K562 (cell line): ENCODE measurements around the gene YOD1. TPM values are rescaled to one million over a fixed set of nuclear protein-coding genes. Genes with fewer than 3 reads are reported as not detected.

Experiments used
- EP400 ChIP-seq: fragments of 450-650 bp; IDR thresholded peaks from 2 replicates; pipeline ENCODE4 v1.6.1; 2017; ENCODE audit warnings: antibody characterized with exemption, mild to moderate bottlenecking, moderate library complexity
- GTF2E2 ChIP-seq: fragments of 200-800 bp; sonication (Bioruptor generic); IDR thresholded peaks from 2 replicates; pipeline ENCODE4 v1.6.1; 2016; ENCODE audit warnings: missing genetic modification characterization, missing compliant biosample characterization
- HMG20A ChIP-seq: fragments of 450-650 bp; formaldehyde crosslinking; conservative IDR thresholded peaks from 2 replicates; pipeline ENCODE4 v1.4.0; 2020; ENCODE audit warnings: mild to moderate bottlenecking, mixed read lengths
- HNRNPH1 ChIP-seq: fragments of 200-400 bp; formaldehyde crosslinking; optimal IDR thresholded peaks from 2 replicates; pipeline ENCODE3; 2017; ENCODE audit warnings: low read depth, mild to moderate bottlenecking, low read length, moderate library complexity
- HNRNPL ChIP-seq: fragments of 200-400 bp; formaldehyde crosslinking; IDR thresholded peaks from 2 replicates; pipeline ENCODE4 v1.6.1; 2017; ENCODE audit warnings: low read depth, mild to moderate bottlenecking, low read length
- ILK ChIP-seq: fragments of 450-650 bp; IDR thresholded peaks from 2 replicates; pipeline ENCODE4 v1.6.1; 2016; ENCODE audit warnings: missing genetic modification characterization, low read depth, mild to moderate bottlenecking, missing compliant biosample characterization, moderate library complexity, borderline replicate concordance
- PHF21A ChIP-seq: fragments of 450-650 bp; IDR thresholded peaks from 2 replicates; pipeline ENCODE4 v1.6.1; 2017; ENCODE audit warnings: low read depth, borderline replicate concordance
- POLR2AphosphoS5 ChIP-seq: IDR thresholded peaks from 2 replicates; pipeline ENCODE4 v1.6.1; 2011; ENCODE audit warnings: mild to moderate bottlenecking, low read depth, low read length, moderate library complexity; ENCODE audit not compliant: control insufficient read depth, insufficient read depth
- SAFB ChIP-seq: fragments of 200-400 bp; formaldehyde crosslinking; IDR thresholded peaks from 2 replicates; pipeline ENCODE4 v1.6.1; 2017; ENCODE audit warnings: low read depth, low read length, borderline replicate concordance
- ZC3H8 ChIP-seq: fragments of 450-650 bp; IDR thresholded peaks from 2 replicates; pipeline ENCODE4 v1.6.1; 2017
- ZNF165 ChIP-seq: fragments of 250-450 bp; sonication (Bioruptor Pico); IDR thresholded peaks from 2 replicates; pipeline ENCODE4 v1.4.0; 2020; ENCODE audit warnings: borderline replicate concordance
- polyA plus RNA-seq, 8 experiments: library from polyadenylated mRNA; depleted of rRNA in 4 of 8; stranded (reverse) in 5 of 8; unstranded in 3 of 8; fragments of >200 nt; fragmentation: Nextera tagmentation in 2 of 8; fragmentation: Illumina TruSeq in 1 of 8; extraction: Ambion mirVana in 2 of 8; extraction: Trizol in 1 of 8; gene quantifications; 2 replicates each; pipeline versions ENCODE4 v1.2.1 to v1.2.3, GENCODE V29; 2011 to 2014; ENCODE audit warnings: inconsistent platforms in 1 of 8, missing spikeins in 1 of 8
- total RNA-seq, 7 experiments: library from RNA; depleted of rRNA in 6 of 7; stranded (reverse); fragments of >200 nt in 6 of 7; fragmentation: Illumina TruSeq in 2 of 7; extraction: Trizol in 2 of 7; gene quantifications; 2 replicates each; pipeline versions ENCODE4 v1.2.1 to v1.2.3, GENCODE V29; 2011 to 2021; ENCODE audit warnings: low replicate concordance in 1 of 7
- TF ChIP-seq, protein P1 (sequence below): sonication (generic); formaldehyde crosslinking; IDR thresholded peaks from 2 replicates; pipeline ENCODE4 v1.8.1; 2023; ENCODE audit warnings: mild to moderate bottlenecking, missing genetic modification reagents
- TF ChIP-seq, protein P2 (sequence below): conservative IDR thresholded peaks from 2 replicates; pipeline ENCODE4 v1.6.1; 2011; ENCODE audit warnings: low read depth, mild to moderate bottlenecking, low read length; ENCODE audit not compliant: control insufficient read depth
- TF ChIP-seq, protein P3 (sequence below): sonication (generic); formaldehyde crosslinking; IDR thresholded peaks from 2 replicates; pipeline ENCODE4 v1.8.0; 2022; ENCODE audit warnings: mild to moderate bottlenecking, missing genetic modification reagents
- TF ChIP-seq, protein P4 (sequence below), 2 experiments: IDR thresholded peaks in 1 of 2; conservative IDR thresholded peaks in 1 of 2; 2 replicates each; pipeline ENCODE4 v1.6.1; 2016; ENCODE audit warnings: low read depth in 2 of 2, mild to moderate bottlenecking in 1 of 2, missing compliant biosample characterization in 1 of 2, missing genetic modification characterization in 1 of 2, moderate library complexity in 1 of 2
- TF ChIP-seq, protein P5 (sequence below): fragments of 250-450 bp; sonication (Bioruptor Pico); IDR thresholded peaks from 2 replicates; pipeline ENCODE4 v1.8.0; 2022; ENCODE audit warnings: moderate library complexity, mild to moderate bottlenecking, inconsistent platforms

The YOD1 gene
- total and polyA plus RNA-seq, 9 of the 15 experiments (the other 6 are each of a cell fraction or from before 2014, with no cell fraction given) = 18.2 to 78.1 (median 46.9) TPM

DNA sequence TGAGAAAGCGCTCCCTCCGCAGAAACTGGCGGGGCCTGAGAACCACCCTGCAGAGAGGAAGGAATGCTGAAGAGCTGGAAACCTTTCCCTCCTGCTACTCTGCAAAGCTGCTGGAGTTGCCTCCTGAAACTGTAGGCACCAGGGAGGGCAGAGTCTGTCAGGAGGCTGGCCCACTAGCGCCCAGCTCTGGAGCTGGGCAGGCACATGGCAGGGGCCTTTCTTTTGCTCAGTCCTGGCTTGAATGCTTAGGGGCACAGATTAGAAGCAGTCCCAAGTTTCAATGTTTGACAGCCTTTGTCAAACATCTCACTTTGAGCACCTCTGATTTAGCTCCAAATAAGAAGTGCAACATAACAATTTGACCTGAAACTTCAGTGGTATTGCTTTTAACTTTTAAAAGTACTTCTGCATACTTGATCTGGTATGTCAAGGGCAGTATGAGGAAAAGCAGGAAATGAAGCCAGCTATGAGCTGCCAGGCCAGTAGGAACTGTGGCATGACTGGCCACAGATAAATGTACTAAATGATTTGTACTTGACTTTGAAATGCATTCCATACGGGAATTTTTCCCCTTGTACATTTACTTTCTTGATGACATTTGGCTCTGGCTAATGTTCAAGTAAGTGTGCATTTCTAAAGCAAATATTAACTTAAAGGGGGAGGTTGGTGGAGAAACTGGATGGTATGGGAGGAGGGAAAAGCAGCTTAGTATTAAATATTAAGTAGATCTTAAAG is 25.7 kb downstream of the YOD1 start (continued):
- TF ChIP-seq, protein P1, sequence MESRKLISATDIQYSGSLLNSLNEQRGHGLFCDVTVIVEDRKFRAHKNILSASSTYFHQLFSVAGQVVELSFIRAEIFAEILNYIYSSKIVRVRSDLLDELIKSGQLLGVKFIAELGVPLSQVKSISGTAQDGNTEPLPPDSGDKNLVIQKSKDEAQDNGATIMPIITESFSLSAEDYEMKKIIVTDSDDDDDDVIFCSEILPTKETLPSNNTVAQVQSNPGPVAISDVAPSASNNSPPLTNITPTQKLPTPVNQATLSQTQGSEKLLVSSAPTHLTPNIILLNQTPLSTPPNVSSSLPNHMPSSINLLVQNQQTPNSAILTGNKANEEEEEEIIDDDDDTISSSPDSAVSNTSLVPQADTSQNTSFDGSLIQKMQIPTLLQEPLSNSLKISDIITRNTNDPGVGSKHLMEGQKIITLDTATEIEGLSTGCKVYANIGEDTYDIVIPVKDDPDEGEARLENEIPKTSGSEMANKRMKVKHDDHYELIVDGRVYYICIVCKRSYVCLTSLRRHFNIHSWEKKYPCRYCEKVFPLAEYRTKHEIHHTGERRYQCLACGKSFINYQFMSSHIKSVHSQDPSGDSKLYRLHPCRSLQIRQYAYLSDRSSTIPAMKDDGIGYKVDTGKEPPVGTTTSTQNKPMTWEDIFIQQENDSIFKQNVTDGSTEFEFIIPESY (CRISPR knock-in tag) = no peak
- TF ChIP-seq, protein P2, sequence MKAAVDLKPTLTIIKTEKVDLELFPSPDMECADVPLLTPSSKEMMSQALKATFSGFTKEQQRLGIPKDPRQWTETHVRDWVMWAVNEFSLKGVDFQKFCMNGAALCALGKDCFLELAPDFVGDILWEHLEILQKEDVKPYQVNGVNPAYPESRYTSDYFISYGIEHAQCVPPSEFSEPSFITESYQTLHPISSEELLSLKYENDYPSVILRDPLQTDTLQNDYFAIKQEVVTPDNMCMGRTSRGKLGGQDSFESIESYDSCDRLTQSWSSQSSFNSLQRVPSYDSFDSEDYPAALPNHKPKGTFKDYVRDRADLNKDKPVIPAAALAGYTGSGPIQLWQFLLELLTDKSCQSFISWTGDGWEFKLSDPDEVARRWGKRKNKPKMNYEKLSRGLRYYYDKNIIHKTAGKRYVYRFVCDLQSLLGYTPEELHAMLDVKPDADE = 0 out of 2 replicates have a peak, but pooled peaks have one; percentile 55
- TF ChIP-seq GTF2E2 (tag) = no peak; the same call in 1 of the 2 replicates
- no peak for TF ChIP-seq PHF21A
- TF ChIP-seq, protein P3, sequence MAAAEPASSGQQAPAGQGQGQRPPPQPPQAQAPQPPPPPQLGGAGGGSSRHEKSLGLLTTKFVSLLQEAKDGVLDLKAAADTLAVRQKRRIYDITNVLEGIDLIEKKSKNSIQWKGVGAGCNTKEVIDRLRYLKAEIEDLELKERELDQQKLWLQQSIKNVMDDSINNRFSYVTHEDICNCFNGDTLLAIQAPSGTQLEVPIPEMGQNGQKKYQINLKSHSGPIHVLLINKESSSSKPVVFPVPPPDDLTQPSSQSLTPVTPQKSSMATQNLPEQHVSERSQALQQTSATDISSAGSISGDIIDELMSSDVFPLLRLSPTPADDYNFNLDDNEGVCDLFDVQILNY (CRISPR knock-in tag) = no peak
- no peak for TF ChIP-seq SAFB
- TF ChIP-seq, protein P4, sequence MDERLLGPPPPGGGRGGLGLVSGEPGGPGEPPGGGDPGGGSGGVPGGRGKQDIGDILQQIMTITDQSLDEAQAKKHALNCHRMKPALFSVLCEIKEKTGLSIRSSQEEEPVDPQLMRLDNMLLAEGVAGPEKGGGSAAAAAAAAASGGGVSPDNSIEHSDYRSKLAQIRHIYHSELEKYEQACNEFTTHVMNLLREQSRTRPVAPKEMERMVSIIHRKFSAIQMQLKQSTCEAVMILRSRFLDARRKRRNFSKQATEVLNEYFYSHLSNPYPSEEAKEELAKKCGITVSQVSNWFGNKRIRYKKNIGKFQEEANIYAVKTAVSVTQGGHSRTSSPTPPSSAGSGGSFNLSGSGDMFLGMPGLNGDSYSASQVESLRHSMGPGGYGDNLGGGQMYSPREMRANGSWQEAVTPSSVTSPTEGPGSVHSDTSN (CRISPR knock-in tag; IDR thresholded peaks at IDR 0.05; ENCODE audit: low read depth) = no peak
- TF ChIP-seq, protein P4 (tag; conservative IDR thresholded peaks at IDR 0.05; ENCODE audit: low read depth) = no peak
- TF ChIP-seq POLR2AphosphoS5 = no peak
- TF ChIP-seq ZNF165 (CRISPR knock-in tag) = peak; percentile 32; the same call in 1 of the 2 replicates
- no peak for TF ChIP-seq ZC3H8
- TF ChIP-seq ILK (tag) = no peak
- TF ChIP-seq HNRNPH1 = no peak
- TF ChIP-seq HNRNPL = 0 out of 2 replicates have a peak, but pooled peaks have one; percentile 48
- TF ChIP-seq EP400 = no peak; the same call in 1 of the 2 replicates
- 0 out of 2 replicates have a peak, but pooled peaks have one; percentile 44 for TF ChIP-seq HMG20A
- TF ChIP-seq, protein P5, sequence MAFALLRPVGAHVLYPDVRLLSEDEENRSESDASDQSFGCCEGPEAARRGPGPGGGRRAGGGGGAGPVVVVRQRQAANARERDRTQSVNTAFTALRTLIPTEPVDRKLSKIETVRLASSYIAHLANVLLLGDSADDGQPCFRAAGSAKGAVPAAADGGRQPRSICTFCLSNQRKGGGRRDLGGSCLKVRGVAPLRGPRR = peak; percentile 84; the same call in 1 of the 2 replicates
